Activated CD4-positive, alpha-beta T cell treated with anti-CD3 and anti-CD28 coated beads, Interleukin-2, Interleukin-6, amounts not matched to agents 100 ng/mL and 50 ng/mL, durations not matched to agents 16 hours and 8 hours (primary cell): ENCODE measurements around the gene PSMB3.

Experiments used
- DNase-seq: peaks from one replicate; pipeline ENCODE4 v3.0.0-alpha.2; 2020

The PSMB3 gene

GRCh38 chr17:38752308-38753070 is at the start of gene PSMB3:
TSS of gene PSMB3 (plus strand) at chr17:38752741. CDS start at chr17:38752827, 86 bp downstream.
- peak; percentile 99 for DNase-seq

- peak; percentile 51 for DNase-seq
Measured at GRCh38 chr17:38702916-38703741, 49.4 kb upstream of the PSMB3 start.

GRCh38 chr17:38703742-38704605 is 48.6 kb upstream of the PSMB3 start:
- peak; percentile 94 for DNase-seq

GRCh38 chr17:38704606-38705522 is 47.7 kb upstream of the PSMB3 start, which contains the start of gene MLLT6:
TSS of gene MLLT6 (plus strand) at chr17:38705273. CDS start at chr17:38705633, 360 bp downstream.
- DNase-seq, result peak; percentile 74

GRCh38 chr17:38705523-38705802 is 47.1 kb upstream of the PSMB3 start:
- DNase-seq, result no peak

- DNase-seq, result peak; percentile 39
Measured at GRCh38 chr17:38705803-38706504, 46.6 kb upstream of the PSMB3 start.

GRCh38 chr17:38706505-38707216 is 45.9 kb upstream of the PSMB3 start:
- DNase-seq, result peak; percentile 35

- DNase-seq, result no peak
Measured at GRCh38 chr17:38707678-38708351, 44.7 kb upstream of the PSMB3 start.

GRCh38 chr17:38709104-38709820 is 43.3 kb upstream of the PSMB3 start:
- DNase-seq, result no peak

- DNase-seq, result no peak
Measured at GRCh38 chr17:38709864-38710603, 42.5 kb upstream of the PSMB3 start.

- no peak for DNase-seq
Measured at GRCh38 chr17:38710604-38710962, 42.0 kb upstream of the PSMB3 start.

GRCh38 chr17:38710985-38711384 is 41.6 kb upstream of the PSMB3 start:
- no peak for DNase-seq

GRCh38 chr17:38711792-38712571 is 40.6 kb upstream of the PSMB3 start:
- DNase-seq, result no peak

GRCh38 chr17:38712593-38712992 is 39.9 kb upstream of the PSMB3 start:
- no peak for DNase-seq

GRCh38 chr17:38713456-38714075 is 39.0 kb upstream of the PSMB3 start:
- no peak for DNase-seq

GRCh38 chr17:38715216-38715943 is 37.2 kb upstream of the PSMB3 start:
- peak; percentile 34 for DNase-seq
